ENCODE measurements around the gene MYO1D.
"Not testable (repeated sequence)": the region's sequence is repeated elsewhere in the genome, so short reads cannot be mapped to it uniquely, and the experiment has no call there.

Gene MYO1D

DNA sequence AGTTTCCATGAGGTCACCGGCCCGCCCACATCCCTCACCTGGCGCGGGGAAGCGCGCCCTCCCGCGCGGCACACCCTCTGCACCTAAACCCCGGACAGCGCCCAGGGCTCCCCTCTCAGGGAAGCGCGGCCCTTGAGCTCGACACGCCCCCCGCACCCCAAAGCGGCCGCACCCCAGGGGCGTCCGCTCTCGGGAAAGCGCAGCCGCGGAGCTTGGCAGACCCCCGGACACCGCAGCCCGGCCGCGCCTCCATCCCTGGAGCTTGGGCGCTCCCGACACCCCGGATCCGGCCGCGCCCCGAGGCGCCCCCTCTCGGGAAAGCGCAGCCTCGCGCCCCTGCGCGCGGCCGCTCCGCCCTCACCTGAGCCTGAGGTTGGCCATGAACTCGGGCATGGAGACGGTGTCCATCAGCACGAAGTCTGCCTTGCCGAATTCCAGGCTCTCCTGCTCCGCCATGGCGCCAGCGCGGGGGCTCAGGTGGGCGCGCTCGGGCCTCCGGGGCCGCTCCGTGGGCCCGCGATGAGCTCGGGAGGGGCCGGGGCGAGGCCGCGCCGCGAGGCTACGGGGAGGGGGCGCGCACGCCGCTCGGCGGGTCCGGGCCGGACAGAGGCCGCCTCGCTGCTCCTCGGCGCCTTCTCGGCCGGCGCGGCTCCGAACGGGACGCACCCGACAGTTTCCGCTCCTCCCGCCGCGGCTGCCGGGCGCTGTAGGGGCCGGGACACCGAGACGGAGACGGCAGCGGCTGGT is at the start of gene MYO1D:
Gene MYO1D (minus strand): TSS at position 708 of the 747 bp plus-strand sequence. CDS start 252 bp downstream, at position 456.
- in situ Hi-C loops (cut with HindIII; ENCODE audit: low sequenced_read_pairs): loop anchor here (10.0 kb wide), 1 partner anchor 82 kb away; no protein-coding TSS in a partner anchor

DNA sequence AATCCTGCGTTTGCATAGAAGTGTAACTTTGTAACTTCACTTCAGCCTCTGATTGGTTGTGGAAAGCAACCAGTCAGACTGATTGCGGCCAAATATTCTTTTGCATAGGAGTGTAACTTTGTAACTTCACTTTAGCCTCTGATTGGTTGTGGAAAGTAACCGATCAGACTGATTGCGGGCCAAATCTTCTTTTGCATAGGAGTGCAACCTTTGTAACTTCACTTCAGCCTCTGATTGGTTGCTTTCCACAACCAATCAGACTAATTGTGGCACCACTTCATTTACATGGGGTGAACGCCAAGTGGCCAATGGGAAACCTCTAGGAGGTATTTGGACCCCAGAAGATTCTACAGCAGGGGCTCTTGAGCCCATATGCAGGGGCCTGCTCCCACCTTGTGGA is 49.3 kb upstream of the MYO1D start:
- in situ Hi-C loops (cut with HindIII; ENCODE audit: low sequenced_read_pairs): no loop called here

DNA sequence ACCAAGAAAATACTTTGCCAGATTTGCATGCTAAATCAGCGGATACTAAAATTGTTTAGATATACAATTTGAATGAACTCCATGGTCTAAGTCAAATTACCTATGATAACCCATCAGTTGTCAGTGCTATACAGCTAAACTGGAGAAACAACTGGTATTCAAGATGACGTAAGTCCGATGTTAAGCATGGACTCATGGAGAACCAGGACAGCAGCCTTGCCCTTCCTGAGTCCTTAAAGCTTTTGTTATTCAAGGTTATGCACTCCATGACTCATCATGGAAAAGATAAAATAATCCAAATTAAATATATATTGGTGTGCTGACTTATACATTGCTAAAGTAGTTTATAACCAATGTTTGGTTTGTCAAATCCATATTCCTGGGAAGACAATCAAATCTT is 47.0 kb upstream of the MYO1D start:
- in situ Hi-C loops (cut with HindIII; ENCODE audit: low sequenced_read_pairs): not testable (repeated sequence)

GRCh38 chr17:32921017-32921416 is 44.1 kb upstream of the MYO1D start:
- in situ Hi-C loops (cut with HindIII; ENCODE audit: low sequenced_read_pairs): no loop called here

DNA sequence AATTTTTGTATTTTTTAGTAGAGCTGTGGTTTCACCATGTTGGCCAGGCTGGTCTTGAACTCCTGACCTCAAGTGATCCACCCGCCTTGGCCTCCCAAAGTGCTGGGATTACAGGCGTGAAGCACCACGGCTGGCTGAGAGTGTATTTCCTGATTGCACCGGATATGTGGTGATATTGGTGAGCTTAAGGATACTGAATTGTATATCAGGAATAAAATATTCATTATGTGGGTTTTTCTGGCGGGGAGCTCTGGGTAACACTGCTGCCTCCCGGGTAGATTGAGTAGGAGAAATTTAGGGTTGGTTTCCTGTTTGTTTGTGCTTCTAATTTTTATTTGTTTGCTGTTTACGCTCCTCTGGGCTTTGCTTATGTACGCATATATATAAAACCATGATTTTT is 43.4 kb upstream of the MYO1D start:
- in situ Hi-C loops (cut with HindIII; ENCODE audit: low sequenced_read_pairs): no loop called here

DNA sequence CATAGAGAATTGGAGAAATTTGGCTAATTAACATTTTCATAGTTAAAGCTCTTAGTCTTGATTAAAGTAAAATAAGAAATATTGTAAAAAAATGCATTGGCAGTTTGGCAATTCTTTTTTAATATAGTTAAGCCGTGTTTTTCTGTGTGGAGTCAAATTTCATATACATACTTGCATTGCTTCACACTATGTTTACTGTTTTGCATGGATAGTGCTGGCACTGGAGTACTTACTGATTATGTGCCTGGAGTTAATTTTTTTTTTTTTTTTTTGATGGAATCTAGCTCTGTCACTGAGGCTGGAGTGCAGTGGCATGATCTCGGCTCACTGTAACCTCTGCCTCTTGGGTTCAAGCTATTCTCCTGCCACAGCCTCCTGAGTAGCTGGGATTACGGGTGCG is 43.0 kb upstream of the MYO1D start:
- in situ Hi-C loops (cut with HindIII; ENCODE audit: low sequenced_read_pairs): not testable (repeated sequence)

DNA sequence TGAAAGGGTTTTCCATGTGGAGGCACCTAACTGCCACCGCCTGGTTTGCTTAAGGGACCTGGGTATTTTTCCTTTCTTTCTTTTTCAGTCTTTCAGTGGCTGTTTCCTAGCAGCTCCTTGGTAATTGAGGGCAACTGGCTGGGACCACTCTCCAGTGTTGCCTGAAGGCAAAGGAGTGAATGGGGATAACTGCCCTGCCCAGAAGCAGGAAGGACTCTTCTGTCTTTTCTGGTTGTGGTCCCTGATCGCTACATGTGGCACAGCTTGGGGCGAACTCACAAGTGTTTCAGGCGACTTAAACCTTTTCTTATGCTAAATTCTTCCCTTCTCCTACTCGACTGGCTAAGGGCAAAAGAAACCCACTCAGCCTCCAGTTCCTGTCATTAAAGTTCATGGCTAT is 40.9 kb upstream of the MYO1D start:
- in situ Hi-C loops (cut with HindIII; ENCODE audit: low sequenced_read_pairs): no loop called here

- in situ Hi-C loops (cut with HindIII; ENCODE audit: low sequenced_read_pairs): no loop called here
Measured at GRCh38 chr17:32917081-32917480, 40.2 kb upstream of the MYO1D start.

- in situ Hi-C loops (cut with HindIII; ENCODE audit: low sequenced_read_pairs): no loop called here
Measured at GRCh38 chr17:32916134-32916533, 39.2 kb upstream of the MYO1D start.

- in situ Hi-C loops (cut with HindIII; ENCODE audit: low sequenced_read_pairs): no loop called here
Measured at GRCh38 chr17:32915245-32915644, 38.3 kb upstream of the MYO1D start.

DNA sequence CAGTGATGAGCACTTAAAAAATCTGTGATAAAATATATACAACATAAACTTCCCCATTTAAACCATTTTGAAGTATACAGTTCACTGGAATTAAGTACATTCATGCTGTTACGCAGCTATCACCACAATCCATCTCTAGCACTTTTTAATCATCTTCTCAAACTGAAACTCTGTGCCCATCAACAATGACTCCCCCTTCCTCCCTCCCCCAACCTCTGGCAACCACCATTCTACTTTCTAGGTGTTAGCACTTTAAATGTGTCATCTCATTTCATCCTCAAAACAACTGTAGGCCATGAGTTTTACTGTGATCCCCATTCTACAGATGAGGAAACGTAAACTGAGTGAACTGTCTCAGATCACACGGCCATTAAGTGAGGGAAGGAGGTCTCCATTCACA is 37.3 kb upstream of the MYO1D start:
- in situ Hi-C loops (cut with HindIII; ENCODE audit: low sequenced_read_pairs): no loop called here

DNA sequence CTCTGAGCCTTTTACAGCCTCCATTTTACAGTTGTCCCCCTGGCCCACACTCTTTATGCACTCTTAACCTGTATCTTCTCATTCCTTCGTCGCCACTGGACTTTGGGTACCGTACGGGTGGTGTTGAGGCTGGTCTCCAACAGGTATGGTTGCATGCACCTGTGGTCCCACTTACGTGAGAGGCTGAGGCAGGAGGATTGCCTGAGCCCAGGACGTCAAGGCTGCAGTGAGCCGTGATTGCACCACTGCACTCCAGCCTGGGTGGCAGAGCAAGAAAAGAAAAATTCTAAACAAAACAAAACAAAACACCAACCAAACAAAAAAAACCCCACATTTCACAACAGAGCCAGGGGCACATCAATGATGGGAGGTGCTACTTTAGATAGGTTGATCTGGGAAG is 36.7 kb upstream of the MYO1D start:
- in situ Hi-C loops (cut with HindIII; ENCODE audit: low sequenced_read_pairs): no loop called here

DNA sequence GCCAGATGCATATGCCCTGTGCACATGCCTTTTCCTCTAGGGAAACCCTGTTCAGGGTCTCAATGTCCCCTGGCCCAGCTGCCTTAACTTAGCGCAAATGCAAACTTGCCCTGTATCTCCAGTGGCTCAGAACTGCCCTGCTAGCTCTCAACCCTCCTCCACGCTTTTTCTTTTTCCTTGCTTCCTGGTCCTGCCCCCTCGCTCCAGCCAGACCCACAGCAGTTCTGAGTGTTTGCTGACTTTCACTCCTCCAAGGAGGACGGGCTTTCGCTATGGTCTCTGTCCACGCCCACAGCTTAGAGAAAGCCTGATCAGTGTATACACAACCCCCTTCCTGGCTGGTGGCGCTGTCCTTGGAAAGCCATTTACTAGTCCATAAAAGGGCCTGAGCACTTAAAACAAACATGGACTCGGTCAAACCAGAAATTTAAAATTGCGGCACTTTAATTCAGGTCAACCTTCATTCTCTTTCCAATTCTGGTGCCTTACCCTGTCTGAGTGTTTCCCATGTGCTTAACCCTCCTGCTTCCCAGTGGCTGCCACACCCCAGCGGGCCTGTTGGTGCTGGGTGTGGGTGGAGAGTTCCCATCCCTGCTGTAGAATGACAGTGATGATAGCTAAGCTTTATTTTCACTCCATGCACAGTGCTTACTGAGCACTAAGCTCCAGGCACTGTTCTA is 35.4 kb upstream of the MYO1D start:
- in situ Hi-C loops (cut with HindIII; ENCODE audit: low sequenced_read_pairs): no loop called here

DNA sequence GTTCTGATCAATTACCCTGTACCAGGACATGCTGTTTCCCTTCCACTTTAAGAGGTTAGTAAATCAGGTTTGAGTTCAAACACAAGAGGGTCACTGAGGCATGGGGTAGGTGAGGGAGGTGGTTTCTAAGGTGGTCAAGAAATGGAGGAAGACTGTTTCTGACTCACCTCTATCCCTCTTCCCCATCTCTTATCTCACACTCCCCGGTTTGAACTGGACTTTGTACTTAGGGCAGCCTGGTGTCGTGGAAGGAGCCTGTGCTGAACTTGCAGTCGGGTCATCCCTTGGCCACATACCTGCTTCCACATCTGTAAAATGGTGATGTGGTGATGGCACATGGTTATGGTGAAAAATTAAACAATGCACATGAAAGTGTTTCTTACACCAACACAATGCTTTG is 33.8 kb upstream of the MYO1D start:
- in situ Hi-C loops (cut with HindIII; ENCODE audit: low sequenced_read_pairs): no loop called here

DNA sequence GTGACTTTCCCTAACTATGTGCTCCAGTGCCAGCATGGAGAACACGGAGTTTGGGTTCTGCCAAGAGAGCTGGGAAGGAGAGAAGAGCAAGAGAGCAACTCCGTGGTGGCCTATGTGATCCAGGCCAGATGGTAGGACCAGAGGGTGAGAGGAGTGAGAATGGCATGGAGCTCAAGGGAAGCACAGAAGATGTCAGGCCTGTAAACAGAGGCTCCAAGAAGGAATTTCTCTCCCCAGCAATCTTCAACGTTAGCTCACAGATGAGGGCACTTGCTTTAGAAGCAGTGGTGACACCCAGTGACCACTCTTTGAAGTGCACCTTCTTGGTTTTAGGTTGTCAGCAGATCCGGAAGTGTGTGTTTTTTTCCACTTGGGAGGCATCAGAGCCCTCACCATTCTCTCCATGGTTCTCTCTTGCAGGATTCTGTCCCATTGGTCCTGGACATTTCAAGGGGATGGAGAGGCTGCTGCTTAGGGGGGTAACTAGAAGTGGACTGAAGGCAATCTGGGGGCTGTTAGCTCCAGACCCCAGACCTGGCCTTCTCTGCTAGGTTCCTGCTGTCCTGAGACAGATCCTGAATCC is 33.0 kb upstream of the MYO1D start:
- in situ Hi-C loops (cut with HindIII; ENCODE audit: low sequenced_read_pairs): no loop called here

- in situ Hi-C loops (cut with HindIII; ENCODE audit: low sequenced_read_pairs): no loop called here
Measured at GRCh38 chr17:32907583-32907982, 30.7 kb upstream of the MYO1D start.

DNA sequence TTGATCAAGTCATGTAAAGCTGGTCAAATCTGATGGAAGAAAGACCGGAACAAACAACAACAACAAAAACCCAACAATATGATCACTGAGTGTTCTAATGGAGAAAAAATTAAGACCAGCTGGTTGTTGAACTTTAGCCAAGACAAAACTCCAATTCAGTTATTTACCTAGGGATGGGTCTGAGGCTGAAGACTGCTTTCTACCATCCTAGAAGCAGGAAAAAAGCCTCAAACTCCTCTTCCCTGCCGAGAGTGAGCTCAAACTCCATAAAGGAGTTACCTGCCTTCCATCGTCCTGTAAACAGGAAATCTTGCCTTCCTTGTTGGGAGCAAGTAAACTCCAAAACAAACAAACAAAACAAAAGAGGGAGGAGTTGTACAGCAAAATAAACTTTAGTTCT is 28.0 kb upstream of the MYO1D start:
- in situ Hi-C loops (cut with HindIII; ENCODE audit: low sequenced_read_pairs): no loop called here

GRCh38 chr17:32903774-32904673 is 27.1 kb upstream of the MYO1D start:
- in situ Hi-C loops (cut with HindIII; ENCODE audit: low sequenced_read_pairs): no loop called here

- in situ Hi-C loops (cut with HindIII; ENCODE audit: low sequenced_read_pairs): no loop called here
Measured at GRCh38 chr17:32901743-32902142, 24.8 kb upstream of the MYO1D start.

DNA sequence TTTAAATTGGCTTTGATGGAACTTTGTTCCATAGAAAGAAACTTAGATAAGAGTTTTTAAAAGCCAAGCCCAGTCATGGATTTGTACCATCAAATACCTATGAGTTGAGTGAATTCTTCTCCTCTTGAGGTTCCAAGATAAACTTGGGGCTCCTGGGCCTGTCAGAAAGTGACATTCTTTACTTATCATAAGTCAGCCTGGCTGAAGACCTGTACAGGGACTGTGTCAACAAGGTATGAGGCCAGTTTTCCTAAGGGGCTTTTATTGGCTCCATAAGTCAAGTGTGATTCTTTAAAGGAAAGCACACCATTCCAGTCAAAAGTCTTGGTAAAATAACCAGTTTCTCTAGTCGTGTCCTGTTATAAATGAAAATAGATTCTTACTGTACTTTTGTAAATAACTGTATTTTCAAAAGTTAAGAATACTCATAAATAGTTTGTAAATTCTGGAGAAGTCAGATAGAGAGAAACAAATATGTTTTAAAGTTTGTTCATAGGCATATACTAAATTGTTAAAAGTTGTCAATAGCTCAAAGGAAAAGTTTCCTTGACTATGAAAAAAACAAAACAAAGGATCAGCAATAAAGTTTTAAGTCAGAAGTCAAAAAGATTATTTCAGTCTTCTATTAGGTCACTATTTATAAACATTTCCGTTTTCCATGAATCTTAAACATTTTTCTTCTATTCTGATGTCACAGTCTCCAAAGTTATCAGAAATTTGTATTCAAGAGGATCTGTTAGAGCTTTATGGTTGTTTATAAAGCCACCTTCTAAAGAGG is 22.5 kb upstream of the MYO1D start:
- in situ Hi-C loops (cut with HindIII; ENCODE audit: low sequenced_read_pairs): no loop called here
